C4-2B (cell line): ENCODE data around the gene NXF3.

Experiments
- CTCF ChIP-seq: fragments of 450-650 bp; conservative IDR thresholded peaks from 2 replicates; pipeline ENCODE4 v1.5.1; 2017; ENCODE audit warnings: mild to moderate bottlenecking
- ZFX ChIP-seq: fragments of 450-650 bp; IDR thresholded peaks from 2 replicates; pipeline ENCODE4 v1.6.1; 2017

- TF ChIP-seq CTCF (no peak), ZFX (no peak)
These were observed 31.3 kb upstream of the NXF3 start for GRCh38 chrX:103124284-103124683.
